Subcutaneous adipose tissue (tissue), 4 donors: ENCODE results near the gene TEX30. TPM values are rescaled to one million over a fixed set of nuclear protein-coding genes. Genes with fewer than 3 reads are reported as not detected.

Experiments used
- total RNA-seq, 4 donors: library from RNA; depleted of rRNA; stranded (reverse); fragments of >200 nt; gene quantifications; one replicate each; pipeline ENCODE4 v1.1.0, GENCODE V29; 2016
- TF ChIP-seq, protein P1 (sequence below): fragments of 450-650 bp; IDR thresholded peaks from one replicate; pipeline ENCODE4 v1.5.1; 2016; ENCODE audit warnings: low read depth, mild to moderate bottlenecking, control low read depth, antibody characterized with exemption, moderate library complexity

TEX30 gene
- total RNA-seq, 4 donors from 2014 or later: 7.3 to 14.0 (median 10.9) TPM

DNA sequence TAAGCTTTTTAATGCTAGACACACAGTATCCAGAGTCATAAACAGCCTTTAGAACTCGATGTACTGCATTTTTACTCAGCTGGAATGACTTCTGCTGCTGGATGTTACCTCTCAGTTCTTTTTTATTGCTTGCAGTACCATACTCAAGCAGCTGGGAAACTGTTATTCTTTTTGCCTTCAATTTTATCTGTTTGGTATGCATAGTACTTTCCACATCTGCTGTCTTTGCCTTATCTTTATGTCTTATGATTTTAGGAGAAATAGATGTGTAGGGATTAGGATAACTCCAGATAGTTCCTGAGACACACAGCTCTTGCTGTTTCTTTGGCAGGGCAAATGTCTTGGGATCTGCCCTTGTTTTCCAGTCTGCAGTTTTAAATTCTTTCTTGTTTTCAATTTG is 31.5 kb downstream of the TEX30 start:
- TF ChIP-seq, protein P1, sequence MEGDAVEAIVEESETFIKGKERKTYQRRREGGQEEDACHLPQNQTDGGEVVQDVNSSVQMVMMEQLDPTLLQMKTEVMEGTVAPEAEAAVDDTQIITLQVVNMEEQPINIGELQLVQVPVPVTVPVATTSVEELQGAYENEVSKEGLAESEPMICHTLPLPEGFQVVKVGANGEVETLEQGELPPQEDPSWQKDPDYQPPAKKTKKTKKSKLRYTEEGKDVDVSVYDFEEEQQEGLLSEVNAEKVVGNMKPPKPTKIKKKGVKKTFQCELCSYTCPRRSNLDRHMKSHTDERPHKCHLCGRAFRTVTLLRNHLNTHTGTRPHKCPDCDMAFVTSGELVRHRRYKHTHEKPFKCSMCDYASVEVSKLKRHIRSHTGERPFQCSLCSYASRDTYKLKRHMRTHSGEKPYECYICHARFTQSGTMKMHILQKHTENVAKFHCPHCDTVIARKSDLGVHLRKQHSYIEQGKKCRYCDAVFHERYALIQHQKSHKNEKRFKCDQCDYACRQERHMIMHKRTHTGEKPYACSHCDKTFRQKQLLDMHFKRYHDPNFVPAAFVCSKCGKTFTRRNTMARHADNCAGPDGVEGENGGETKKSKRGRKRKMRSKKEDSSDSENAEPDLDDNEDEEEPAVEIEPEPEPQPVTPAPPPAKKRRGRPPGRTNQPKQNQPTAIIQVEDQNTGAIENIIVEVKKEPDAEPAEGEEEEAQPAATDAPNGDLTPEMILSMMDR: no peak

DNA sequence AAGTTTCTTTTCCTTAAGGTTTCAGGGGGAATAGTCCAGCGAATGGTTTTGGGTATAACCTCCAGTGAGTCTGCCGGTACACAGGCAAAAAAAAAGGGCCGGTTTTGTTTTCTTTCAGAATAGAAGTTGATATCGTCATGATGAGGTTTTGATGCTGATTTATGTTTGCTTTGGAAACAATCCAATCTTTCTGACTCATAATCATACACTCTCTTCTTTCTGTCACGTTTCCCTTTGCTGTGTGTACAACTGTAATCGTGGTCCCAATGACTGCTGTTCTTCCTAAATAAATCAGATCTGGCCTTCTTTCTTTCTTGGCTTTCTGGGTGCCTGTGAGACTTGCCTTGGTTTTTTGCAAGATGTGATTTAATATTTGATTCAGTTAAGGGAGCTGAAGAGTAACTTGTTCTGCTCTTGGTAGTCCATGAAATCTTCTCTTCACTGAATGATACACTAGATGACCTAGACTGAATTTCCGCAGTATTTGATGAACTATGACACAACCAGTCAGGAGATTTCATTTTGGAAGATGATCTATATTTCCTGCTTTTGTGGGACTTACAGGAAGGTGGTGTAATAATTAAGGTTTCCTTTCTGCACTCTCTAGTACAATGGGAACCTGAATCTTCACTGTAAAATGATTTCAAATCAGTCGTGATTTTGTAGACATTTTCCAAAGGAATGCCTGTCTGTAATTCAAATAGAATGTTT is 43.9 kb downstream of the TEX30 start:
- TF ChIP-seq, protein P1: no peak

DNA sequence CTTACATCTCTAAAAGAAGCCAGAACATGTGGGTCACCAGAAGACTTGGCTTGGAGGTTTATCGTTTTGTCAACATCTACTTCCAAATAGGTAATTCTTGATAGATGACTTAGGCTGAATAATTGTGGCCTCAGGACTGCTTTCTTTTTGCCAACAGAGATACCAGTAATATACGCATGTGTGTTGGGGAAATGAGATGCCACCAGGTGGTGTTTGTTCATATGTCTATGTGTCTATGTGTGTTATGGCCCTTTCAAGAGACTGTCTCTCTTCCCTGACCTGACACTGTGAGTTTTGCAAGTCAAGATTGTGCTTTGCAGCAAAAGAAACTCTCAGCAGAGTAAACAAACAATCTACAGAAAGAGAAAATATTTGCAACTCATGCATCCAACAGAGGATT is 47.2 kb downstream of the TEX30 start:
- TF ChIP-seq, protein P1: no peak

DNA sequence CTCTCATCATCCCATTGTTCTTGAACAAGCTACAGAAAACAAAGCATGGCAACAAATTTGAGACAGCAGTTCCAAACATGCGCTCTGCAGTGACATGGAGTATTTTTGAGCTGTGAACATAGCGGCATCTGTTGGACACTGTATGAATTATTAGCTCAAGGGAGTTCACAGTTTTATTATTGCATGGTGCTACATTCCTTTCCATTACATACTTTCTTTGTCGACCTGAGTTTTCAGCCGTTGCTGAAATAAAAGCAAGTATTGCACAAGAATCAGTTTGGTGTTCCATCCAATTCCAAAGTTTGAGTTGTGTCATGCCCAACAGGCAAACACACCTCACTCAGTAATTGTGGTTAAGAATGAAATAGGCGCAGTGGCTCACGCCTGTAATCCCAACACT is 48.7 kb downstream of the TEX30 start:
- TF ChIP-seq, protein P1: no peak

DNA sequence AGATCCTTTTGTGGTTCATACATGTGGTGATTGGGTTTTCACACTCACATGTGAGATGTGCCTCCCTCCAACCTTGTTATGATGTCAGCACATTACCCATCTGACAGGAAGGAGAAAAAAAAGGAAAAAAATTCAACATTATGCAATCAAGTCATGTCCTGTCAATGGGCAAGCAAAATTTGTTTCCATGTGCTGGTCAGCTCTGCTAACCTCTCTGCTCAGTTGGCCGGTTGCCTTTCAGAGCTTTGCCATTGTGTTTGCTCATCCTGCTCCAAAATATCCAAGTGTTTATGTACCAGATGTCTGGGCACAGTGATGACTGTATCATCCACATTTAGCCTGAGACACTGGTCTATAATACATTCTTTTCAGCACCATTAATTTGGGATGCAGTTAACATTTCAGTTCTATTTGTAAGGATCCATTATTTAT is 51.8 kb downstream of the TEX30 start:
- TF ChIP-seq, protein P1: no peak

DNA sequence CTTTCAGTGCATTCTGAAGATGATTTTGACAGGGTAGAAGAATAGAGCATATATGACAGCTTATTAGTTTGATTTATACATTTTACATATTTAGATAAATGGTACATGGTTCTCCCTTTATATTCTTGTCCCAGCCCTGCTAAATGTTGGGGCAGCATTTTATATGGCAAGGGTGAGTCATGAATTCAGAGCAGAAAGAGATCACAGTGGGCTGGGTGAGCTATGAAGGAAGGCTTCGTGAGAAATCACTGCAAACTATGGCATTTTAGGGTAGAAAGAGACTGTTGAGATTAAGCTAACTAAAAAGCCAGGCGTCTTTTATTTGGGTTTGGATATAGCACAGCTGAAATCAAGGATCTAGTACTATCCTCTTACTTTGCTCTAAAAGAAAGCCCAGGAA is 54.8 kb downstream of the TEX30 start:
- TF ChIP-seq, protein P1: no peak

Other genes with a start within 250 kb of the TEX30 start
- 10 to 100 TPM; 30.9 to 55.6 (median 46.0) TPM for gene TPP2, start 176.8 kb downstream of the TEX30 start, total RNA-seq
- not detected for gene METTL21C, start 78.7 kb downstream of the TEX30 start, total RNA-seq
- 1 to 10 TPM; 3.1 to 4.1 (median 3.4) TPM for gene POGLUT2, start 25.2 kb upstream of the TEX30 start, total RNA-seq
- gene BIVM, start 25.3 kb upstream of the TEX30 start, total RNA-seq: 10 to 100 TPM; 12.7 to 22.6 (median 15.3) TPM
- 100 to 1,000 TPM in 1 of 4 donors, 10 to 100 TPM in 3; 60.5 to 102 (median 80.5) TPM for gene ERCC5, start 72.2 kb upstream of the TEX30 start, total RNA-seq